Measurements from ENCODE around the gene PRSS33. TPM values are rescaled to one million over a fixed set of nuclear protein-coding genes. Genes with fewer than 3 reads are reported as not detected.

Gene PRSS33
- total and polyA plus RNA-seq, 8 donors: not detected

DNA sequence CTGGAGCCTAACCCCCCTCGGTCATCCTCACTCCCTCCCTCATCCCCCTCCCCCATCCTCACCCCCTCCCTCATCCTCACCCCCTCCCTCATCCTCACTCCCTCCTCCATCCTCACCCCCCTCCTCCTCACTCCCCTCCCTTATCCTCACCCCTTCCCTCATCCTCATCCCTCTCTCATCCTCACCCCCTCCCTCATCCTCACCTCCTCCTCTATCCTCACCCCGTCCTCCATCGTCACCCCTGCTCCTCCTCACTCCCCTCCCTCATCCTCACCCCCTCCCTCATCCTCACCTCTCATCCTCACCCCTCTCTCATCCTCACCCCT, 571 bp downstream of the PRSS33 start:
- Histone ChIP-seq H3K27ac (no peak overlapping the region), H3K9me3 (no peaks in the 10 kb centered on the region), H3K36me3 (no peaks in the 10 kb centered on the region), H3K4me3 (no peak overlapping the region), H3K4me1 (peaks cover 12 to 25% (median 15%) of the 10 kb centered on the region in 4 donors), H3K27me3 (peaks cover 10 to 82% (median 33%) of the 10 kb centered on the region in 3 donors)
- intact Hi-C loops (cut with DNase I; ENCODE audit: low total_unique reads): loop anchor here (10.0 kb wide), 1 partner anchor 78 kb away; no protein-coding TSS in a partner anchor
- no peak for TF ChIP-seq POLR2AphosphoS5 (IDR thresholded peaks at IDR 0.05)
- TF ChIP-seq EP300 (IDR thresholded peaks at IDR 0.05): no peak
- WGBS, 5 donors: 49 to 72% (median 54%) methylated on average over 3 of the region's 3 CpGs
- DNase-seq: no peak

DNA sequence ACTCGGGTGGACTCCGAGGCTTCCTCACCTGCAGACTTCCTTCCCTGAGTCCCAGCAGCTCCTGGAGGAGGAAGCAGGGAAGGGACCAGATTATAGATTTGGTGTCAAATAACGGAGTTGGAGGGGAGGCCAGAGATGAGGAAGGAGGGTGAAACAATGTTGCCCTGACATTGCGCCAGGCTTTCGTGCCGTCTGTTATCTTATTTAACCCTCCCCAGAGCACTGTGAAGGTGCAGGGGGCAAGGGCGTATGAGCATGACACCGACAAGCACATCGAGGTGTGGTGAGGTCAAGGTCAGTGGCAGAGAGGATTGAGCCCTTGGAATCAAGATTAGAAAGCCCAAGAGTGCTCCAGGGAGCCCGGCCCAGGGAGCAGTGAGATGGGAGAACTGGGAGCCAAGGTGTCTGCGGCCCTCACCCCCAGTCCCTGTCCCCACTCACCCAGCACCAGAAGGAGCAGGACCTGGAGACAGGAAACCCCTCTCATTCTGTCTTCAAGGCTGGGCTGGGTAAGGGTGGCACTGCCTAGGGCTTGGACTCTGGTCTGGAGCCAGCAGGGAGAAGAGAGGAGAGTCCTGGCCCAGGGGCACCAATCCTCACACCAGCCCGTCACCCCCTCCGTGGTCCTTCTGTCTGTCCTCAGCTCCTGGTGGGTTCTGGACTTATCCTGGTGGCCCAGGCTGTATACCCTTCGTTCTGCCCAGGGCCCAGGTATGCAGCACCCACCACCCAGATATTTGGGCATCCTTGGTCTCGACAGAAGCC, 1.1 kb downstream of the PRSS33 start:
- no peak for DNase-seq
- 45 to 52% (median 50%) methylated on average over 14 to 15 of the region's 15 CpGs for WGBS, 5 donors
- TF ChIP-seq, protein P1, sequence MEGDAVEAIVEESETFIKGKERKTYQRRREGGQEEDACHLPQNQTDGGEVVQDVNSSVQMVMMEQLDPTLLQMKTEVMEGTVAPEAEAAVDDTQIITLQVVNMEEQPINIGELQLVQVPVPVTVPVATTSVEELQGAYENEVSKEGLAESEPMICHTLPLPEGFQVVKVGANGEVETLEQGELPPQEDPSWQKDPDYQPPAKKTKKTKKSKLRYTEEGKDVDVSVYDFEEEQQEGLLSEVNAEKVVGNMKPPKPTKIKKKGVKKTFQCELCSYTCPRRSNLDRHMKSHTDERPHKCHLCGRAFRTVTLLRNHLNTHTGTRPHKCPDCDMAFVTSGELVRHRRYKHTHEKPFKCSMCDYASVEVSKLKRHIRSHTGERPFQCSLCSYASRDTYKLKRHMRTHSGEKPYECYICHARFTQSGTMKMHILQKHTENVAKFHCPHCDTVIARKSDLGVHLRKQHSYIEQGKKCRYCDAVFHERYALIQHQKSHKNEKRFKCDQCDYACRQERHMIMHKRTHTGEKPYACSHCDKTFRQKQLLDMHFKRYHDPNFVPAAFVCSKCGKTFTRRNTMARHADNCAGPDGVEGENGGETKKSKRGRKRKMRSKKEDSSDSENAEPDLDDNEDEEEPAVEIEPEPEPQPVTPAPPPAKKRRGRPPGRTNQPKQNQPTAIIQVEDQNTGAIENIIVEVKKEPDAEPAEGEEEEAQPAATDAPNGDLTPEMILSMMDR (IDR thresholded peaks at IDR 0.05): no peak
- TF ChIP-seq POLR2A (IDR thresholded peaks at IDR 0.05) (no peak), POLR2AphosphoS5 (IDR thresholded peaks at IDR 0.05) (no peak), EP300 (IDR thresholded peaks at IDR 0.05) (no peak)

DNA sequence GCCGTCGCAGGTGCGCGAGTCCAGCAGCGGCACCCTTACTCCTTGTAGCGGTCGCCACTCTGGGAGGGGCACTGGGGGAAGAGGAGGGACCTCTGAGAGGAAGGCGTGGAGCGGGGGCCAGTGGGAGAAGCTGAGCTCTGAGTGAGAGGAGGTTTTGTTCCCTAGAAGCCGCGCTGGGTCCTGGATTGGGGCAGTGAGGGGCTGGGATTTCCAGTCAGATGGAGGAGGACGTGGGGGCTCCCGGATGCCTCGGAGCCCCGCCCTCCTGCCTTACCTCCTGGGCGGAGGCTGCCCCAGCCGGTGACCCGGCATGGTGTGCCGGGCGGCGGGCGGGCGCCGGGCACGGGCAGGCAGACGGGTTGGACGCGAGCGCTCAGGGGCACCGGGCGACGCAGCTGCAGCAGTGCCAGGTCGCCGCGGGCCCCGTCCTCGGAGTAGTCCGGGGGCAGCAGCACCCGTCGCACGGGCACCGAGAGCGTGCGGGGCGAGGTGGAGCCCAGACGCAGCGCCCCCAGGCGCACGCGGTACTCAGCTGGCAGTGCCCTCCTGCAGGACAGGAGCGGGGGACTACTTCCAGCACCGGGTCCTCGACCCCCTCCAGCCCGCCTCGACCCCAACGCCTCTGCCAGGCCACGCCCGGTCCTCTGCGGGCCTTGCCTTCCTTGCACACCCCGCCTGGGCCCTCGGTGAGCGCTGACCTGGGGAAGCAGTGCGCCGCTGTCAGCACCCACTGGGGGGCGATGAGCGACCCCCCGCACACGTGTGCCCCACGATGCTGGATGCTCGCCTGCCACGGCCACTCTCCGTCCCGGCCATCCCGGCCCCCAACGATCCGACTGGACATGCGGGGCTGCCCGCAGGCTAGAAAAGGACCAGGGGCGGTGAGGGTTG, 2.0 kb downstream of the PRSS33 start:
- TF ChIP-seq, protein P1 (IDR thresholded peaks at IDR 0.05): no peak
- TF ChIP-seq POLR2AphosphoS5 (IDR thresholded peaks at IDR 0.05): no peak
- Histone ChIP-seq H3K36me3 (no peaks in the 10 kb centered on the region), H3K27me3 (peaks cover 10 to 67% (median 33%) of the 10 kb centered on the region in 3 donors), H3K27ac (no peak overlapping the region), H3K9me3 (no peaks in the 10 kb centered on the region), H3K4me1 (peaks cover 12 to 25% (median 15%) of the 10 kb centered on the region in 4 donors), H3K4me3 (peak overlapping the region; percentile 37 to 49 (median 39))
- DNase-seq: peak in 1 of 2 donors; percentile 72
- intact Hi-C loops (cut with DNase I; ENCODE audit: low total_unique reads): loop anchor here (10.0 kb wide), 1 partner anchor 79 kb away; no protein-coding TSS in a partner anchor
- WGBS, 5 donors: 12 to 16% (median 15%) methylated on average over 40 to 79 of the region's 79 CpGs

More for the DNA sequence above, 1.1 kb downstream of the PRSS33 start:
- intact Hi-C loops (cut with DNase I; ENCODE audit: low total_unique reads): loop anchor here (10.0 kb wide), 1 partner anchor 79 kb away; no protein-coding TSS in a partner anchor
- Histone ChIP-seq H3K4me3 (peak overlapping the region in 1 of 4 donors; percentile 49), H3K9me3 (no peaks in the 10 kb centered on the region), H3K36me3 (no peaks in the 10 kb centered on the region), H3K4me1 (peaks cover 12 to 25% (median 15%) of the 10 kb centered on the region in 4 donors), H3K27ac (no peak overlapping the region), H3K27me3 (peaks cover 10 to 76% (median 33%) of the 10 kb centered on the region in 3 donors)

DNA sequence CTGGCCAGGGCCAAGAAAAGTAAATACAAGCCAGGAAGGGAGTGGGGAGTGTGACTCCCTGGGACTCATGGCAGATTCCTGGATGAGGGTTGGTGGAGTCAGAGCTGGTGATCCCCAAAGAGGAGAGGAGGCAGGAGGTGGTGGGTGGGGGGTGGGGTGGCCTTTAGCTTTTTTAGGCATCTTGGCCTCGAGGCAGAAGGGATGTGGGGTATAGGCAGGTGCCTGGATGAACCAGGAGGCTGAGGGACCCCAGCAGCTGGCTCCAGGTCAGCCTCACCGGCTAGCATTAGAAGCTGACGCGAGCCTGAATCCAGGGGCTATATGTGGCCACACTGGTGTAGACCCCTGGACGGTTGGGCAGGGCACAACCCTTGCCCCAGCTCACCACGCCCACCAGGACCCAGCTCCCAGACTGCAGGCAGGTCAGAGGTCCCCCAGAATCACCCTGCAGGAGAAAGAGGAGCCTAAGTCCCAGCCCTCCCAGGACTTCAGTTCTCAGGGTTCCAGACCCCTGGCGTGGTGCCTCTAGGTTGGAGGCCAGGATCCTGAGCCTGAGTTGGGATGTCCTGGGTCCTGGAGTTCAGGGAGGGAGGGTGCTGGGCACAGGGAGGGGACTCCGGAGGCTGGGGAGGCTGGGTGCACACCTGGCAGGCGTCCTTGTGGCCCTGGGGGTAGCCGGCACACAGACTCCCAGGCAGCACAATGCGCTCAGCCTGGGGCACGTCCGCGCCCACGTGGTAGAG, 2.8 kb downstream of the PRSS33 start:
- intact Hi-C loops (cut with DNase I; ENCODE audit: low total_unique reads): loop anchor here (10.0 kb wide), 1 partner anchor 80 kb away; no protein-coding TSS in a partner anchor
- Histone ChIP-seq H3K9me3 (no peaks in the 10 kb centered on the region), H3K4me1 (peaks cover 12 to 25% (median 16%) of the 10 kb centered on the region in 4 donors), H3K27me3 (peaks cover 10 to 59% (median 33%) of the 10 kb centered on the region in 3 donors), H3K4me3 (peak overlapping the region; percentile 37 to 49 (median 39)), H3K27ac (no peak overlapping the region), H3K36me3 (no peaks in the 10 kb centered on the region)
- no peak for TF ChIP-seq EP300 (IDR thresholded peaks at IDR 0.05)
- no peak for DNase-seq
- WGBS, 5 donors: 49 to 100% (median 52%) methylated on average over 1 to 15 of the region's 15 CpGs
